Type B pancreatic cell (in vitro differentiated cells): Measurements from ENCODE around the gene HPSE. TPM values are rescaled to one million over a fixed set of nuclear protein-coding genes. Genes with fewer than 3 reads are reported as not detected.

Experiments
- DNase-seq: peaks from one replicate; pipeline ENCODE4 v3.0.0; 2021; ENCODE audit warnings: mixed read lengths; ENCODE audit not compliant: unreplicated experiment; ENCODE audit errors: extremely low spot score
- H3K27ac Mint-ChIP-seq: 2 replicates; pipeline ENCODE4 v1.8.0; 2021; ENCODE audit warnings: mild to moderate bottlenecking, mixed read lengths
- H3K27me3 Mint-ChIP-seq: 2 replicates; pipeline ENCODE4 v1.8.0; 2021; ENCODE audit warnings: mixed read lengths
- H3K36me3 Mint-ChIP-seq: 2 replicates; pipeline ENCODE4 v1.8.0; 2021; ENCODE audit warnings: mixed read lengths
- H3K4me1 Mint-ChIP-seq: one replicate; pipeline ENCODE4 v1.8.0; 2021; ENCODE audit warnings: mixed read lengths; ENCODE audit not compliant: unreplicated experiment
- H3K4me3 Mint-ChIP-seq: 2 replicates; pipeline ENCODE4 v1.8.0; 2021; ENCODE audit warnings: mild to moderate bottlenecking, mixed read lengths
- H3K9me3 Mint-ChIP-seq: 2 replicates; pipeline ENCODE4 v1.8.0; 2021; ENCODE audit warnings: mixed read lengths
- CTCF ChIP-seq: fragments of 200-600 bp; sonication (generic); conservative IDR thresholded peaks from 2 replicates; pipeline ENCODE4 v1.5.0; 2021; ENCODE audit warnings: antibody characterized with exemption, mild to moderate bottlenecking
- total RNA-seq: library from RNA; stranded (reverse); gene quantifications from 2 replicates; pipeline ENCODE4 v1.2.1, GENCODE V29; 2021; ENCODE audit warnings: low replicate concordance

HPSE gene
- total RNA-seq, 1 donor from 2014 or later = 17.6 TPM

GRCh38 chr4:83353516-83353915, 18.9 kb upstream of the HPSE start:
- DNase-seq = no peak
- Mint-ChIP-seq H3K27ac (no peak overlapping the region), H3K27me3 (no peaks in the 10 kb centered on the region), H3K36me3 (no peaks in the 10 kb centered on the region), H3K9me3 (peaks cover 13% of the 10 kb centered on the region), H3K4me1 (peaks cover 12% of the 10 kb centered on the region), H3K4me3 (no peak overlapping the region)
- TF ChIP-seq CTCF = no peak

GRCh38 chr4:83348074-83348473, 13.4 kb upstream of the HPSE start:
- no peaks in the 10 kb centered on the region for H3K4me1 Mint-ChIP-seq
- peaks cover 3% of the 10 kb centered on the region for H3K27me3 Mint-ChIP-seq
- H3K36me3 Mint-ChIP-seq = no peaks in the 10 kb centered on the region
- no peak for DNase-seq
- no peak for TF ChIP-seq CTCF
- no peak overlapping the region for H3K4me3 Mint-ChIP-seq
- H3K27ac Mint-ChIP-seq = no peak overlapping the region
- H3K9me3 Mint-ChIP-seq = peaks cover 4% of the 10 kb centered on the region

- Mint-ChIP-seq H3K27ac (no peak overlapping the region), H3K4me1 (no peaks in the 10 kb centered on the region), H3K36me3 (no peaks in the 10 kb centered on the region), H3K27me3 (peaks cover 3% of the 10 kb centered on the region), H3K9me3 (peaks cover 5% of the 10 kb centered on the region), H3K4me3 (no peak overlapping the region)
- no peak for TF ChIP-seq CTCF
- no peak for DNase-seq
Observed at GRCh38 chr4:83342476-83342875, 7.8 kb upstream of the HPSE start.

- DNase-seq = no peak
- H3K36me3 Mint-ChIP-seq = no peaks in the 10 kb centered on the region
- H3K4me1 Mint-ChIP-seq = no peaks in the 10 kb centered on the region
- peaks cover 5% of the 10 kb centered on the region for H3K9me3 Mint-ChIP-seq
- H3K27ac Mint-ChIP-seq = no peak overlapping the region
- H3K27me3 Mint-ChIP-seq = peaks cover 4% of the 10 kb centered on the region
- H3K4me3 Mint-ChIP-seq = no peak overlapping the region
- no peak for TF ChIP-seq CTCF
Observed at GRCh38 chr4:83340692-83341343, 6.2 kb upstream of the HPSE start.

- no peak for TF ChIP-seq CTCF
- no peak for DNase-seq
- no peaks in the 10 kb centered on the region for H3K4me1 Mint-ChIP-seq
Observed at GRCh38 chr4:83339573-83339972, 4.9 kb upstream of the HPSE start.

More at GRCh38 chr4:83339573-83339972, 4.9 kb upstream of the HPSE start:
- Mint-ChIP-seq H3K27me3 (peaks cover 14% of the 10 kb centered on the region), H3K4me3 (no peak overlapping the region), H3K36me3 (no peaks in the 10 kb centered on the region), H3K27ac (no peak overlapping the region), H3K9me3 (peaks cover 5% of the 10 kb centered on the region)
